Activated naive CD8-positive, alpha-beta T cell treated with anti-CD3 and anti-CD28 coated beads, Interleukin-2, amount 50 U/mL, for 24 hours (primary cell): ENCODE data around the gene TAS1R3.

Experiments
- ATAC-seq: fragments of 150-1000 bp; cut with Tn5 transposase; one replicate; pipeline ENCODE4 v1.10.0; 2021
- DNase-seq: peaks from one replicate; pipeline ENCODE4 v3.0.0; 2021
- H3K27ac Mint-ChIP-seq: one replicate; pipeline ENCODE4 v1.8.0; 2021; ENCODE audit warnings: mild to moderate bottlenecking, mixed read lengths
- H3K27me3 Mint-ChIP-seq: one replicate; pipeline ENCODE4 v1.8.0; 2021; ENCODE audit warnings: mixed read lengths
- H3K36me3 Mint-ChIP-seq: one replicate; pipeline ENCODE4 v1.8.0; 2021; ENCODE audit warnings: low read depth, mixed read lengths
- H3K4me1 Mint-ChIP-seq: one replicate; pipeline ENCODE4 v1.8.0; 2021; ENCODE audit warnings: mixed read lengths
- H3K4me3 Mint-ChIP-seq: one replicate; pipeline ENCODE4 v1.8.0; 2021; ENCODE audit warnings: mild to moderate bottlenecking, moderate library complexity, mixed read lengths
- H3K9me3 Mint-ChIP-seq: one replicate; pipeline ENCODE4 v1.8.0; 2021; ENCODE audit warnings: mixed read lengths

Gene TAS1R3

GRCh38 chr1:1291548-1292441, 39.3 kb upstream of the TAS1R3 start:
- DNase-seq (peak; percentile 61), ATAC-seq (no peak)
- Mint-ChIP-seq H3K36me3 (no peaks in the 10 kb centered on the region), H3K9me3 (no peaks in the 10 kb centered on the region), H3K27ac (no peak overlapping the region), H3K4me1 (no peaks in the 10 kb centered on the region), H3K4me3 (no peak overlapping the region), H3K27me3 (no peaks in the 10 kb centered on the region)

- no peak overlapping the region for H3K27ac Mint-ChIP-seq
- no peaks in the 10 kb centered on the region for H3K9me3 Mint-ChIP-seq
- H3K4me3 Mint-ChIP-seq: no peak overlapping the region
- no peak for ATAC-seq
- no peak for DNase-seq
- H3K4me1 Mint-ChIP-seq: no peaks in the 10 kb centered on the region
- H3K36me3 Mint-ChIP-seq: no peaks in the 10 kb centered on the region
- H3K27me3 Mint-ChIP-seq: no peaks in the 10 kb centered on the region
These were observed 38.7 kb upstream of the TAS1R3 start for GRCh38 chr1:1292442-1292779.

DNA sequence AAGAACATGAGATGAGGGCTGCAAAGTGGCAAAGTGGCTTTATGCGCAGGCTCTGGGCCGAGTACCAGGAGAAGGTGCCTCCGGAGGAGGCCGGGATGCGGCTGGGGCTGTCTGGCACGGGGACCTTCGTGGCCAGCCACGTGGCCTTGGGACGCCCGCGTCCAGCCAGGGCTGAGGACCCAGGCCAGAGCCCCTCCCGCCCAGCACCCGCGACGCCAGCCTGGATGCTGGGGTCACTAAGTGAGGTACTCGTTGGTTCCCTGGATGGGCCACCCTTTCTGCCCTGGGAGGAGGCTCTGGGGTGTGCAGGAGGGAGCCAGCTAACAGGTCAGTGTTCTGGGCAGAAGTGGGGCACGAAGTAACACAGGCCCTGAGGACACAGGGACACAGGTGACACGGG, 38.2 kb upstream of the TAS1R3 start:
- Mint-ChIP-seq H3K27me3 (no peaks in the 10 kb centered on the region), H3K36me3 (no peaks in the 10 kb centered on the region), H3K4me3 (no peak overlapping the region), H3K9me3 (no peaks in the 10 kb centered on the region), H3K27ac (no peak overlapping the region), H3K4me1 (no peaks in the 10 kb centered on the region)
- DNase-seq: no peak
- ATAC-seq: no peak

DNA sequence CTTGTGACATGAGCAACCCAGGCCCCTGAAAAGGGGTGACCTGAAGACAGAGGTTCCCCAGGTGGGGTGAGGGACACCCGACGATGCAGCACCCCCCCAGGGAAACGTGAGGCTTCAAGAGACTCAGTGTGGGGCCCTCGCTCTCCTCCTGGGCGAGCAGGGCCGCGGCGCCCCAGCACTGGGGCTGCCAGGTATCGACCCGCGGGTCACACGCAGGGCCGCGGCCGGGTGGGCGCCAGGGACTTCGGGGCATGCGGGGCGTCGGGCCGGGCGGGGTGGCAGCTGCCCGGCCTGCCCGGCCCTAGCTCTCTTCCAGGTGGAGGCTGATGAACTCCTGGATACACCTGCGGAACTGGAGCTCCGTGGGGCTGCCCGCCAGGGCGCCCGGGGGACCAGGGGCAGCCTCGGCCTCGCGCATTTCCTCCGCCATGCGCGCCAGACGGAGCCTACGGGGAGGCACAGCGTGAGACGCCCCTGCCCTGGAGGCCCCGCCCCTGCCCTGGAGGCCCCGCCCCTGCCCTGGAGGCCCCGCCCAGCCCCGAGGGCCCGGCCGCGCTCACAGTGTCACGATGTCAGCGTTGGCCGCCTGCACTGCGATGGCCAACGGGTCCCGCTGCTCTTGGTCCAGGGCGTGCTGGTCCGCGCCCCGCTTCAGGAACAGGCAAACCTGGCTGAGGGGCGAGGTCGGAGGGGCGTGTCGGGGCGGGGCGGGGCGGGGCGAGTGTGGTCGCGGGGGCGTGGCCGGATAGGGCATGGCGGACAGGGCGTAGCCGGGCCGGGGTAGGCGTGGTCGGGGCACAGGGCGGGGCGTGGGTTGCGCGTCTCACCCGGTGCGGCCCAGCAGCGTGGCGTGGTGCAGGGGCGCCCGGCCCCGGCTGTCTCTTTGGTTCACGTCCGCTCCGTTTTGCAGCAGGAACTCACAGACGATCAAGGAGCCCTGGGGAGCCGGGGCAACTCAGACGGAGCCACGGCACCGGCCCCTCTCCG, 37.5 kb upstream of the TAS1R3 start:
- H3K4me1 Mint-ChIP-seq: no peaks in the 10 kb centered on the region
- no peaks in the 10 kb centered on the region for H3K9me3 Mint-ChIP-seq
- DNase-seq (no peak), ATAC-seq (no peak)
- no peak overlapping the region for H3K4me3 Mint-ChIP-seq
- H3K36me3 Mint-ChIP-seq: no peaks in the 10 kb centered on the region
- no peak overlapping the region for H3K27ac Mint-ChIP-seq
- H3K27me3 Mint-ChIP-seq: no peaks in the 10 kb centered on the region

DNA sequence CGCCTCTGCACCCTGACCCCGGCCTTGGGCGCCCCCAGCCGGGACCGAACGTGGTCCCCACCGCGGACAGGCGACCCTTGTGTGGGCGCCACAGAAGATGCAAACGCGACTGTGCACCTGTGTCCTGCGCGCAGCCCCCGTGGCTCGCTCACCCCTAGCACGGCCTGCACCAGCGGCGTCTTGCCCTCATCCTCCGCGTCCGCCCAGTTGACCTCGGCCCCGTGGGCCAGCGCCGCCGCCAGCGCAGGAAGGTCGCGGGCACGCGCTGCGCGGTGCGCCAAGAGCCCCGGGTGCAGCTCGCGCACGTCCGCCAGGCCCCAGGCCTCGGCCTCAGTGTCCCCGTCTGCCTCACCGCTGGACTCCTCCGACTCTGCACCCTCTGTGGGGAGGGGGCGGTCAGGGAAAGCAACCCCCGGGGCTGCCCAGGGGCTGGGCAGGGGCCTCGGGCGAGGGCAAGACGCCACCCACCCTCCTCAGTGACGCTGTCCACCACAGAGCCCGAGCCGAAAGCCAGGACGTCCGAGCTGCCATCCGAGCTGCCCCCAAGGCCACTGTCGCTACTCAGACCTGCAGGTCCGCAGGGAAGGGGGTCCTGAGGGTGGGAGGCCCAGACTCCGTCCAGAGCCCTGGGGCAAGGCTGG, 36.7 kb upstream of the TAS1R3 start:
- no peaks in the 10 kb centered on the region for H3K36me3 Mint-ChIP-seq
- no peak for DNase-seq
- H3K27me3 Mint-ChIP-seq: no peaks in the 10 kb centered on the region
- no peak for ATAC-seq
- no peaks in the 10 kb centered on the region for H3K9me3 Mint-ChIP-seq
- H3K4me3 Mint-ChIP-seq: no peak overlapping the region
- H3K27ac Mint-ChIP-seq: no peak overlapping the region
- no peaks in the 10 kb centered on the region for H3K4me1 Mint-ChIP-seq

DNA sequence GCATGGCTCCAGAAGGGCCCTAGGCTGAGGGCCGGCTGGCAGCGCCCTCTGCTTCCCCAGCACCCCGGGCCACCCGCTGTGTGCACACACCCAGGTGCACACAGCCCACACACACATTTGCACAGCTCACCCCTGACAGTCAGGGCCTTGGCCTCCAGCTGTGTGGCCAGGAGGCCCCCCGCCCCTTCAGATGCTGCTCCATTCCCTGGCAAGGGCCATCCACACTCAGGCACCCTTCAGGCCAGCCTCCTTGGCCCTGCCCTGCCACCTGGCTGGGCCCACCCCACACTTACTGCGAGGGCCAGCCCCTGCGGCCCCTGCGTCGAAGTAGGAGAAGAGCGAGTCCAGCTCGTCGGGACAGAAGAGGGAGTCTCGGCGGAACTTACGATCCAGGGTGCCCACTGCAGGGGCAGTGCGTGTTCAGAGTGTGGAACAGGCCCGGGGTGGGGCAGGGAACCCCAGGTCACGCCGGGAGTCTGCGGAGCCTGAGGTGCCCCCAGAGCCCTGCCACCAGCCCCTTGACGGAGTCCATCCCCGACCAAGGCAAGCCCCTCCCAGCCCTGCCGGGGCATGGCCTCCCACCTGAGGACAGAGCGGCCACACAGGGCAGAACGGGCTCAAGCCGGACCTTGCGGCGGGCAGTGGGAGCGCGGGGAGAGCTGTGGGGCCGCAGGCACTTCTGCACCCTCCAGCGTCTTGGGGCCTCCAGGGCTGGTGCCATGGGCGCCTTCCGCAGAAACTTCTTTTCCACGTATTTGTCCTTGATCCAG, 35.7 kb upstream of the TAS1R3 start:
- Mint-ChIP-seq H3K4me1 (no peaks in the 10 kb centered on the region), H3K36me3 (no peaks in the 10 kb centered on the region), H3K9me3 (no peaks in the 10 kb centered on the region), H3K4me3 (no peak overlapping the region), H3K27ac (no peak overlapping the region), H3K27me3 (no peaks in the 10 kb centered on the region)
- no peak for ATAC-seq
- no peak for DNase-seq

DNA sequence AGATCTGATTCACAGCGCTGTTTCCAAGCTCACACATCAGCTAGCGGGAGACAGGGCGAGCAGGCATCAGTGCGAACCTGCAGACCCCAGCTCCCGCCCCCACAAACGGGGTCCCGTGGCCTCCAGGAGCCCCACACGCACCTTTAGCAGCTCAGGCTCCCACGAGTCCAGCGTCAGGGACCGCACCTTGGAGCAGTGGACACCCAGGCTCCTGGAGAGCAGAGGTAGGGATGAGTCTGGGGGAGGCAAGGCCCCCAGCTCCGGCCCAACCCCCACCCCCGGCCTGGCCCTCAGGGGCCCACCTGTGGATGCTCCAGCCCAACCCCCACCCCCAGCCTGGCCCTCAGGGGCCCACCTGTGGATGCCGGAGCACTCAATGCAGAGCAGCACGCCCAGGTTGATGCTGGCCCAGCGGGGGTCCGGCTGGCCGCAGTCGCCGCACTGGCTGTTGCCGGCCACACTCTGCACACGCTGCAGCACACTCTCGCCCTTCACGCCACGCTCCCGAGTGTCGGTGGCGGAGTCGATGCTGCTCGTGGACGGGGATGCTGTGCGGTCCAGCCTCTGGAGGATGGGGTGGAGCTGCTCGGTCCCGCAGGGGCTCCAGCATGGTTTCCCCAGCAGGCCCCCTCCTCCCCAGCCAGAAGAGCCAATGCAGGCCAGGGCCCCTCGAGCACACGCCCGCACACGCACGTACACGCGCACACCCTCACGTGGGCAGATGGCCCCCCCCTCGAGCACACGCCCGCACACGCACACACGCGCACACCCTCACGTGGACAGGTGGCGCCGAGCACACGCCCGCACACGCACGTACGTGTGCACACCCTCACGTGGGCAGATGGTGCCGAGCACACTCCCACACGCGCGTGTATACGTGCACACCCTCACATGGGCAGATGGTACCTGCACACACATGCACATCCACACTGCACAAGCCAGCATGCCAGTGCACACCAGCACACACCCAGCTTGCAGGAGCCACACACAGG, 34.7 kb upstream of the TAS1R3 start:
- no peak for ATAC-seq
- no peaks in the 10 kb centered on the region for H3K27me3 Mint-ChIP-seq
- no peak overlapping the region for H3K27ac Mint-ChIP-seq
- H3K4me3 Mint-ChIP-seq: no peak overlapping the region
- H3K9me3 Mint-ChIP-seq: no peaks in the 10 kb centered on the region
- H3K4me1 Mint-ChIP-seq: no peaks in the 10 kb centered on the region
- no peaks in the 10 kb centered on the region for H3K36me3 Mint-ChIP-seq
- DNase-seq: no peak

DNA sequence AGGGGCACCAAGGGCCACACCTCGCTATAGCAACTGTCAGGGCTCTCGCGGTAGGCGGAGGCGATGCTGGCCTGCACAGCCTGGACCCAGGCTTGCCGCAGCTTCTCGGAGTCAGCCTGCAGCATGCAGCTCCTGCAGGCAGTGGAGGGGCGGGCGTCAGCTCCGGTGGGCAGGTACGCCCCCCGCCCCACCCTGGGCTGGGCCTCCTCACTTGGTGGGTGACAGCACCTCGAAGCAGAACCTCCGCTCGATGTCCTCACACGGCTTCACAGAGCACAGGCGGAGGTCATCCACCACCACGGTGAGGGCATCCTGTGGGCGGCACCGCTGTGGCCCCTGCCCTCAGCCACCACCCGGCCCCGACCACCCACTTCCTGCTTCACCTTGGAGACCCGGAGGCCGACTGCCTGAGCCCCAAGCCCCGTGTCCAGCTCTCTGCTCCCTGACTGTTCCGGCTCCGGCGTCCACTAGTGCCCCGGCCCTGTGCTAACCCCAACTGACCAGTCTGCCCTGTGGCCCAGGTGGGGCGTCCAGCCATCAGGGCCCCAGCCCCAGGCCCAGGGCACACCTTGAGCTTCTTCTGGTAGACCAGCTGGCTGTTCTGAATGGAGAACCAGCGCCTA, 33.2 kb upstream of the TAS1R3 start:
- no peaks in the 10 kb centered on the region for H3K36me3 Mint-ChIP-seq
- H3K9me3 Mint-ChIP-seq: no peaks in the 10 kb centered on the region
- DNase-seq: no peak
- H3K27ac Mint-ChIP-seq: no peak overlapping the region
- no peak overlapping the region for H3K4me3 Mint-ChIP-seq
- H3K4me1 Mint-ChIP-seq: no peaks in the 10 kb centered on the region
- ATAC-seq: no peak
- no peaks in the 10 kb centered on the region for H3K27me3 Mint-ChIP-seq

GRCh38 chr1:1298861-1299685, 32.0 kb upstream of the TAS1R3 start:
- DNase-seq: no peak
- Mint-ChIP-seq H3K36me3 (no peaks in the 10 kb centered on the region), H3K9me3 (no peaks in the 10 kb centered on the region), H3K4me1 (no peaks in the 10 kb centered on the region), H3K27ac (no peak overlapping the region), H3K4me3 (no peak overlapping the region), H3K27me3 (no peaks in the 10 kb centered on the region)
- ATAC-seq: no peak

DNA sequence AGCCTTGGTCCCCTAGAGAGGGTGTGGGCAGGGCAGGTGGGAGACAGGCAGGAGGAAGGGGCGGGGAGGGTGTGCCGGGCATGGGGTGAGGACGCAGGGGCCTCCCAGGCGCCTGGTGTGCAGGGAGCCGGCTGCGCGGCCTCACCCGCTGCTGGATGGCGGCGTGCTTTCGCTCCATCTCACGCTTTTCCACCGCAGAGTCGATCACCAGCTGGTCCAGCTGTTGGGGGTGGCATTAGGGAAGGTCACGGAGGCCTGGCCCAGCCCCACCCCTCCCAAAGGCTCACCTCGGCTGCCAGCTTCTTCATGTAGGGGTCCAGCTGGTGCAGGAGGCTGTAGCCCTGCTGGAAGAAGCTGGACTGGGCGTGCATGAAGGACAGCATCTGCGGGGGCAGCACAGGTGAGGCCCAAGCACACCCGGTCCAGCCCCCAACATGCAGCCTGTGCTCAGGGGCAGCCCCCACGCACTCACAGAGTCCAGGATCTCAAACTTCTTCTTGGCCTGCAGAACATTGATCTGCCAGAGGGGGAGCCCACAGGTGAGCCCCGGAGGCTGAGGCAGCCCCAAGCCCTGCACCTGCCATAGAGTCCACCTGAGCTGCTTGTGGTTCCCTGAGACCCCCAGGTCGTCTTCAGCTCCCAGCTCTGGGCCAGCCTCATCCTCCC, 31.3 kb upstream of the TAS1R3 start:
- Mint-ChIP-seq H3K9me3 (no peaks in the 10 kb centered on the region), H3K27me3 (no peaks in the 10 kb centered on the region), H3K4me1 (peaks cover 2% of the 10 kb centered on the region), H3K36me3 (no peaks in the 10 kb centered on the region), H3K4me3 (no peak overlapping the region), H3K27ac (no peak overlapping the region)
- peak; percentile 54 for ATAC-seq
- no peak for DNase-seq

DNA sequence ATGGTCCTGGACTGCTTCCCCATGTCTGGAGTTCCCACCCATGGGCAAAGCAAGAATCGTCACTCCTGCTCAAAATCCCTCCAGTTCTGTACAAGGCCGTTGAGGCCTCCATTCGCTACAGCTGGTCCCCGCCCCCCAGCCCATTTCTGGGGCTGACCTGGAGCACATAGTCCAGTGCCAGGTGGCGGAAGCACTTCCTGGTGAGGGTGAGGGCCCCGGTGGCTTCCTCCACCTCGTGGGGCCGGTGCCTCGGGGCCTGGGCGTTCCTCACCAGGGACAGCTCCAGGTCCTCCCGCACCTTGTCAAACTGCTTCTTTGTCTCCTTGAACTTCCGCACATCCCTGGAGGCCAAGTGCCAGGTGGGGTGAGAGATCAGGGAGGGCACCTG, 30.7 kb upstream of the TAS1R3 start:
- no peak for DNase-seq
- peaks cover 6% of the 10 kb centered on the region for H3K4me1 Mint-ChIP-seq
- H3K27me3 Mint-ChIP-seq: no peaks in the 10 kb centered on the region
- no peak overlapping the region for H3K27ac Mint-ChIP-seq
- H3K4me3 Mint-ChIP-seq: no peak overlapping the region
- H3K36me3 Mint-ChIP-seq: no peaks in the 10 kb centered on the region
- H3K9me3 Mint-ChIP-seq: no peaks in the 10 kb centered on the region
- ATAC-seq: no peak

DNA sequence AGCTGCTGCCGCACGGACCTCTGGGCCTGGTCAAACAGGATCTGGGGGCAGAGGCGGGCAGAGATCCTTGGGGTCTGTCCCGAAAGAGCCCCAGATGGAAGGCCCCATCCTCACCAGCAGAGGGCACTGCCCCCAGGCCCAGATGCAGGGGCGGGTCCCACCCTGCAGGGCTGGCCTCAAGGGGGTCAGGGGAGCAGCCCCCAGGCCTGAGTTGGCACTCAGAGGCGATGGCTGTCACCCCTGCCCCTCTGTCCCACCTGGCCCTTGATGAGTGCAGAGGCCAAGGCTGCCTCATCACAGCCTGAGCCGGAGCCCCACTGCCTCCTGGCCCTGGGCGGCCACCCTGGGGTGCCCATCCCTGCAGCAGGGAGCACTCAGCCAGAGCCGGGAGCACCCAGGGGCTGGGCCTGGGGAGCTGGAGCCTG, 29.1 kb upstream of the TAS1R3 start:
- ATAC-seq (no peak), DNase-seq (no peak)
- no peaks in the 10 kb centered on the region for H3K36me3 Mint-ChIP-seq

More for the DNA sequence above, 29.1 kb upstream of the TAS1R3 start:
- Mint-ChIP-seq H3K9me3 (no peaks in the 10 kb centered on the region), H3K4me1 (peaks cover 21% of the 10 kb centered on the region), H3K27ac (no peak overlapping the region), H3K4me3 (no peak overlapping the region), H3K27me3 (no peaks in the 10 kb centered on the region)
